Vagina (tissue), 2 donors: ENCODE data around the gene ACTRT1.

Experiments
- CTCF ChIP-seq, 3 experiments: fragments of 450-650 bp in 2 of 3; fragments of 200-600 bp in 1 of 3; sonication (generic) in 1 of 3; IDR thresholded peaks; one replicate each; pipeline ENCODE4 v1.5.1; 2017 to 2019; ENCODE audit warnings: antibody characterized with exemption in 3 of 3, mild to moderate bottlenecking in 2 of 3, moderate library complexity in 2 of 3
- POLR2A ChIP-seq, 2 donors: fragments of 450-650 bp; IDR thresholded peaks; one replicate each; pipeline ENCODE4 v1.6.1; 2017; ENCODE audit warnings: antibody characterized with exemption in 2 of 2, mild to moderate bottlenecking in 2 of 2, moderate library complexity in 2 of 2
- POLR2AphosphoS5 ChIP-seq, 2 donors: sonication (generic); formaldehyde crosslinking; IDR thresholded peaks; one replicate each; pipeline ENCODE4 v1.9.0; 2017; ENCODE audit warnings: antibody characterized with exemption in 2 of 2, mild to moderate bottlenecking in 2 of 2, low read depth in 1 of 2; ENCODE audit not compliant: insufficient read depth in 1 of 2

- TF ChIP-seq CTCF (IDR thresholded peaks at IDR 0.05) (no peak), POLR2AphosphoS5 (IDR thresholded peaks at IDR 0.05; ENCODE audit: insufficient read depth in 1 of 2, low read depth in 1 of 2) (no peak), POLR2A (IDR thresholded peaks at IDR 0.05) (no peak)
Observed at GRCh38 chrX:128057421-128057820, 5.2 kb upstream of the ACTRT1 start.
